ENCODE data around the gene LARP1. TPM values are rescaled to one million over a fixed set of nuclear protein-coding genes. Genes with fewer than 3 reads are reported as not detected.
A peak's percentile ranks its signal among the peaks of the same experiment; 100 is the strongest.

The LARP1 gene
- total and polyA plus RNA-seq, 10 of the 15 experiments (the other 5 are each of a cell fraction or from before 2014, with no cell fraction given): 22.6 to 227 (median 60.8) TPM

DNA sequence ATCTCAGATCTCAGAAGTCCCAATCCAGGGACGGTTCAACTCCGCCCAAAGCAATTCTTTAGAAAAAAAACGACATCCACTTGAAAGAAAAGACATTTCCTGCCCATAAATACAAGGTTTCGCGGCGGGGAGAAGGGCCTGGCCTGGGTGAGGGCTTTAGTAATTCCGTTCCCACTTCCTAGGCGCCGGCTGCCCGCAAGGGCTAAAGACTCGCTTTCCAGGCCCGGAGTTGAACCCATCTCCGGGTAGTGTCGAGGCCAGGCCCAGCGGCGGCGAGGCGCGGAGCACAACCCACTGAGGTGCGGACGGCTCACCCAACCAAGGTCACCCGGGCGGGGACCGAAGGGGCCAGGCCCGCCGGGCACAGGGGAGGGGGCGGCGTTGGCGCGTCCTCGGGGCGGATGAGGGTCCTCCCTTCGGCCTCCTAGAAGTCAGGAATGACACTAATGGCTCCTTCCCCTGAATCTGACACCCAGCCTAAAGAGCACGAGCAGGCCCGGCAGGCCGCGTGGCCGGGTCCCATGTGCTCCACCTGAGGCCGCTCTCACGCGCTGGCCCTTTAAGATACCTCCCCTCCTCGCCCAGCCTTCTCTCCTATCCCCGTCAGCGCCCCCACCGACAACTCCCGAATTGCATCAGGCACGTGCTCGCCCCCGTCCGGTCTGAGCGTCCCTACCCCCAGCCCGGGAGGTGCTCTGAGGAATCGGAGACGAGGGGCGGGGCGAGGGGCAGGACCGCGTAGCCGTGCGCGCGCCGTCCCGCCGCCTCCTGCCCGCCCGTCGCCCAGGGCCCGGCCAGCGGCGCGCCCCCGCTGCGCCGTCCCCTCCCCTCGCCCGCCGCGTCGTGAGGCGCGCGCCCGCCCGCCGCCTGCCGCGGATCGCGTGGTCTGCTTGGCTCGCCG is 467 bp upstream of the LARP1 start (continued):
- TF ChIP-seq NR2C1 (IDR thresholded peaks at IDR 0.05): no peak
- no peak for TF ChIP-seq GABPA (IDR thresholded peaks at IDR 0.05; ENCODE audit: low read depth)
- TF ChIP-seq SP1 (IDR thresholded peaks at IDR 0.05; ENCODE audit: low read depth, low read length): peak; percentile 77
- no peak for TF ChIP-seq ASH2L (IDR thresholded peaks at IDR 0.05; ENCODE audit: borderline replicate concordance, low read depth)
- TF ChIP-seq, protein P1, sequence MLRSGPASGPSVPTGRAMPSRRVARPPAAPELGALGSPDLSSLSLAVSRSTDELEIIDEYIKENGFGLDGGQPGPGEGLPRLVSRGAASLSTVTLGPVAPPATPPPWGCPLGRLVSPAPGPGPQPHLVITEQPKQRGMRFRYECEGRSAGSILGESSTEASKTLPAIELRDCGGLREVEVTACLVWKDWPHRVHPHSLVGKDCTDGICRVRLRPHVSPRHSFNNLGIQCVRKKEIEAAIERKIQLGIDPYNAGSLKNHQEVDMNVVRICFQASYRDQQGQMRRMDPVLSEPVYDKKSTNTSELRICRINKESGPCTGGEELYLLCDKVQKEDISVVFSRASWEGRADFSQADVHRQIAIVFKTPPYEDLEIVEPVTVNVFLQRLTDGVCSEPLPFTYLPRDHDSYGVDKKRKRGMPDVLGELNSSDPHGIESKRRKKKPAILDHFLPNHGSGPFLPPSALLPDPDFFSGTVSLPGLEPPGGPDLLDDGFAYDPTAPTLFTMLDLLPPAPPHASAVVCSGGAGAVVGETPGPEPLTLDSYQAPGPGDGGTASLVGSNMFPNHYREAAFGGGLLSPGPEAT (IDR thresholded peaks at IDR 0.05; ENCODE audit: low read depth): peak; percentile 91
- peak; percentile 76 for TF ChIP-seq RELA (IDR thresholded peaks at IDR 0.05; ENCODE audit: borderline replicate concordance, partially characterized antibody)
- TF ChIP-seq SREBF1 (IDR thresholded peaks at IDR 0.05; ENCODE audit: low read length): 0 out of 2 replicates have a peak, but pooled peaks have one; percentile 41
- peak; percentile 73; the same call in 1 of the 2 replicates for TF ChIP-seq POLR2AphosphoS5 (IDR thresholded peaks at IDR 0.05; ENCODE audit: low read length)
- TF ChIP-seq FOS (IDR thresholded peaks at IDR 0.05; ENCODE audit: borderline replicate concordance, extremely low read depth, insufficient read length): no peak
- peak in 1 of 2 experiments; percentile 31; a peak in 1 of 4 replicates for TF ChIP-seq CEBPB (IDR thresholded peaks at IDR 0.05; ENCODE audit: borderline replicate concordance in 1 of 2, low read depth in 2 of 2, low read length in 2 of 2)
- TF ChIP-seq CBX3 (IDR thresholded peaks at IDR 0.05; ENCODE audit: borderline replicate concordance, low read depth): no peak
- no peak for TF ChIP-seq SUZ12 (IDR thresholded peaks at IDR 0.05; ENCODE audit: unreplicated experiment)
- TF ChIP-seq IKZF1 (conservative IDR thresholded peaks at IDR 0.05): peak; percentile 89
- peak; percentile 49; the same call in 1 of the 2 replicates for TF ChIP-seq YY1 (IDR thresholded peaks at IDR 0.05; ENCODE audit: low read depth, low read length)
- no peak for TF ChIP-seq ZNF24 (IDR thresholded peaks at IDR 0.05)
- no peak for TF ChIP-seq RCOR1 (conservative IDR thresholded peaks at IDR 0.05; ENCODE audit: low read depth, low read length)
- TF ChIP-seq POLR2AphosphoS2 (IDR thresholded peaks at IDR 0.05; ENCODE audit: low read depth, low read length): no peak
- 0 out of 2 replicates have a peak, but pooled peaks have one; percentile 23 for TF ChIP-seq RFX5 (IDR thresholded peaks at IDR 0.05; ENCODE audit: low read depth, low read length)
- peak; percentile 63; the same call in 1 of the 2 replicates for TF ChIP-seq MEF2A (IDR thresholded peaks at IDR 0.05; ENCODE audit: insufficient read depth, low read depth, low read length)
- TF ChIP-seq, protein P2, sequence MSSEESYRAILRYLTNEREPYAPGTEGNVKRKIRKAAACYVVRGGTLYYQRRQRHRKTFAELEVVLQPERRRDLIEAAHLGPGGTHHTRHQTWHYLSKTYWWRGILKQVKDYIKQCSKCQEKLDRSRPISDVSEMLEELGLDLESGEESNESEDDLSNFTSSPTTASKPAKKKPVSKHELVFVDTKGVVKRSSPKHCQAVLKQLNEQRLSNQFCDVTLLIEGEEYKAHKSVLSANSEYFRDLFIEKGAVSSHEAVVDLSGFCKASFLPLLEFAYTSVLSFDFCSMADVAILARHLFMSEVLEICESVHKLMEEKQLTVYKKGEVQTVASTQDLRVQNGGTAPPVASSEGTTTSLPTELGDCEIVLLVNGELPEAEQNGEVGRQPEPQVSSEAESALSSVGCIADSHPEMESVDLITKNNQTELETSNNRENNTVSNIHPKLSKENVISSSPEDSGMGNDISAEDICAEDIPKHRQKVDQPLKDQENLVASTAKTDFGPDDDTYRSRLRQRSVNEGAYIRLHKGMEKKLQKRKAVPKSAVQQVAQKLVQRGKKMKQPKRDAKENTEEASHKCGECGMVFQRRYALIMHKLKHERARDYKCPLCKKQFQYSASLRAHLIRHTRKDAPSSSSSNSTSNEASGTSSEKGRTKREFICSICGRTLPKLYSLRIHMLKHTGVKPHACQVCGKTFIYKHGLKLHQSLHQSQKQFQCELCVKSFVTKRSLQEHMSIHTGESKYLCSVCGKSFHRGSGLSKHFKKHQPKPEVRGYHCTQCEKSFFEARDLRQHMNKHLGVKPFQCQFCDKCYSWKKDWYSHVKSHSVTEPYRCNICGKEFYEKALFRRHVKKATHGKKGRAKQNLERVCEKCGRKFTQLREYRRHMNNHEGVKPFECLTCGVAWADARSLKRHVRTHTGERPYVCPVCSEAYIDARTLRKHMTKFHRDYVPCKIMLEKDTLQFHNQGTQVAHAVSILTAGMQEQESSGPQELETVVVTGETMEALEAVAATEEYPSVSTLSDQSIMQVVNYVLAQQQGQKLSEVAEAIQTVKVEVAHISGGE (CRISPR knock-in tag; IDR thresholded peaks at IDR 0.05): no peak
- TF ChIP-seq TAF1 (IDR thresholded peaks at IDR 0.05; ENCODE audit: borderline replicate concordance, low read depth, low read length): no peak
- TF ChIP-seq ETV6 (conservative IDR thresholded peaks at IDR 0.05 in 1 of 2, IDR thresholded peaks at IDR 0.05 in 1 of 2; ENCODE audit: borderline replicate concordance in 1 of 2, low read depth in 1 of 2): 0 out of 4 replicates have a peak, but pooled peaks of 1 of the 2 experiments have one; percentile 10
- peak; percentile 92 for TF ChIP-seq HDGF (IDR thresholded peaks at IDR 0.05)
- peak; percentile 52 for TF ChIP-seq EED (IDR thresholded peaks at IDR 0.05; ENCODE audit: low read depth)
- TF ChIP-seq POLR2A (IDR thresholded peaks at IDR 0.05; ENCODE audit: low read depth, low read length): peak; percentile 78
- no peak for TF ChIP-seq YBX1 (IDR thresholded peaks at IDR 0.05)
- no peak for TF ChIP-seq SMC3 (IDR thresholded peaks at IDR 0.05; ENCODE audit: borderline replicate concordance, low read length)

Data from GM12878 (cell line).